Stimulated activated naive CD8-positive, alpha-beta T cell treated with anti-CD3 and anti-CD28 coated beads, Interleukin-15, Interleukin-2, amounts not matched to agents 100 U/mL and 50 U/mL, for 24 hours (primary cell): Measurements from ENCODE around the gene MYL9.
"Not testable (repeated sequence)": the region's sequence is repeated elsewhere in the genome, so short reads cannot be mapped to it uniquely, and the experiment has no call there.

Experiments
- ATAC-seq: fragments of 150-1000 bp; cut with Tn5 transposase; one replicate; pipeline ENCODE4 v1.10.0; 2021
- DNase-seq: peaks from one replicate; pipeline ENCODE4 v3.0.0; 2021

Gene MYL9

GRCh38 chr20:36541227-36541767, at the start of gene MYL9:
MYL9 (plus strand) TSS chr20:36541519; CDS start chr20:36544885, 3,366 bp downstream.
- no peak for ATAC-seq
- peak; percentile 30 for DNase-seq

- ATAC-seq (peak; percentile 86), DNase-seq (peak; percentile 64)
Measured at GRCh38 chr20:36491901-36492617, 49.3 kb upstream of the MYL9 start.

- peak; percentile 23 for DNase-seq
- no peak for ATAC-seq
Measured at GRCh38 chr20:36493051-36493800, 48.1 kb upstream of the MYL9 start.

GRCh38 chr20:36493801-36494114, 47.6 kb upstream of the MYL9 start:
- no peak for DNase-seq

GRCh38 chr20:36496707-36497669, 44.3 kb upstream of the MYL9 start:
- DNase-seq: no peak
- ATAC-seq: no peak

More at GRCh38 chr20:36493801-36494114, 47.6 kb upstream of the MYL9 start:
- no peak for ATAC-seq

- no peak for DNase-seq
Measured at GRCh38 chr20:36497856-36498255, 43.5 kb upstream of the MYL9 start.

GRCh38 chr20:36498386-36499179, 42.7 kb upstream of the MYL9 start:
- no peak for ATAC-seq
- DNase-seq: no peak

More at GRCh38 chr20:36497856-36498255, 43.5 kb upstream of the MYL9 start:
- ATAC-seq: no peak

- no peak for DNase-seq
Measured at GRCh38 chr20:36499211-36499610, 42.1 kb upstream of the MYL9 start.

GRCh38 chr20:36499723-36500501, 41.4 kb upstream of the MYL9 start:
- ATAC-seq: no peak
- DNase-seq: no peak

More at GRCh38 chr20:36499211-36499610, 42.1 kb upstream of the MYL9 start:
- no peak for ATAC-seq

- DNase-seq: no peak
- ATAC-seq: no peak
Measured at GRCh38 chr20:36501367-36502006, 39.8 kb upstream of the MYL9 start.

- no peak for DNase-seq
- no peak for ATAC-seq
Measured at GRCh38 chr20:36504295-36504694, 37.0 kb upstream of the MYL9 start.

GRCh38 chr20:36506253-36506652, 35.1 kb upstream of the MYL9 start:
- ATAC-seq: peak; percentile 32
- no peak for DNase-seq

GRCh38 chr20:36507746-36508145, 33.6 kb upstream of the MYL9 start:
- DNase-seq (no peak), ATAC-seq (no peak)

- DNase-seq (no peak), ATAC-seq (peak; percentile 36)
Measured at GRCh38 chr20:36519012-36519719, 22.2 kb upstream of the MYL9 start.

- DNase-seq: no peak
Measured at GRCh38 chr20:36519944-36520343, 21.4 kb upstream of the MYL9 start.

GRCh38 chr20:36521526-36521925, 19.8 kb upstream of the MYL9 start:
- ATAC-seq: no peak
- no peak for DNase-seq

More at GRCh38 chr20:36519944-36520343, 21.4 kb upstream of the MYL9 start:
- no peak for ATAC-seq

- ATAC-seq: not testable (repeated sequence)
Measured at GRCh38 chr20:36522412-36522811, 18.9 kb upstream of the MYL9 start.

GRCh38 chr20:36523341-36523740, 18.0 kb upstream of the MYL9 start:
- ATAC-seq (no peak), DNase-seq (no peak)

More at GRCh38 chr20:36522412-36522811, 18.9 kb upstream of the MYL9 start:
- DNase-seq: not testable (repeated sequence)
